GM19238 (cell line): ENCODE results near the gene VWF.

ENCODE experiments used
- DNase-seq: peaks from one replicate; pipeline ENCODE4 v3.0.0; 2011; ENCODE audit warnings: low spot score; ENCODE audit not compliant: insufficient read length

Gene VWF

GRCh38 chr12:6059860-6060565 is 64.5 kb downstream of the VWF start:
- DNase-seq, result no peak

- no peak for DNase-seq
These were observed 65.2 kb downstream of the VWF start for GRCh38 chr12:6059221-6059620.

- no peak for DNase-seq
These were observed 65.8 kb downstream of the VWF start for GRCh38 chr12:6058481-6059161.

GRCh38 chr12:6057700-6058099 is 66.8 kb downstream of the VWF start:
- DNase-seq, result no peak

- no peak for DNase-seq
These were observed 67.8 kb downstream of the VWF start for GRCh38 chr12:6056406-6057240.

- DNase-seq, result no peak
These were observed 70.9 kb downstream of the VWF start for GRCh38 chr12:6053541-6053940.

- no peak for DNase-seq
These were observed 71.5 kb downstream of the VWF start for GRCh38 chr12:6052940-6053329.

- no peak for DNase-seq
These were observed 72.1 kb downstream of the VWF start for GRCh38 chr12:6052206-6052939.

GRCh38 chr12:6049992-6050391 is 74.5 kb downstream of the VWF start:
- DNase-seq, result no peak

GRCh38 chr12:6049587-6049986 is 74.9 kb downstream of the VWF start:
- no peak for DNase-seq

- DNase-seq, result no peak
These were observed 76.9 kb downstream of the VWF start for GRCh38 chr12:6047249-6048237.

GRCh38 chr12:6046511-6047180 is 77.8 kb downstream of the VWF start:
- no peak for DNase-seq

GRCh38 chr12:6045438-6045837 is 79.0 kb downstream of the VWF start:
- DNase-seq, result no peak

GRCh38 chr12:6044082-6044481 is 80.4 kb downstream of the VWF start:
- DNase-seq, result no peak

GRCh38 chr12:6042446-6042845 is 82.0 kb downstream of the VWF start:
- DNase-seq, result no peak

GRCh38 chr12:6041891-6042290 is 82.6 kb downstream of the VWF start:
- no peak for DNase-seq

GRCh38 chr12:6040815-6041214 is 83.7 kb downstream of the VWF start:
- DNase-seq, result no peak

GRCh38 chr12:6039894-6040601 is 84.4 kb downstream of the VWF start:
- DNase-seq, result peak; percentile 63

GRCh38 chr12:6038160-6038559 is 86.3 kb downstream of the VWF start:
- peak; percentile 35 for DNase-seq
